Urothelium cell line (cell line): Measurements from ENCODE around the gene KCNG1.
"Not testable (repeated sequence)": the region's sequence is repeated elsewhere in the genome, so short reads cannot be mapped to it uniquely, and the experiment has no call there.

Source experiments
- DNase-seq: peaks from one replicate; pipeline ENCODE4 v3.0.0; 2011; ENCODE audit warnings: low spot score, mixed read lengths
- FAIRE-seq: peaks from 2 replicates; lab custom pipeline; 2011; peaks lifted over from hg19 to GRCh38; lab: Jason Lieb, UNC

KCNG1 gene, protein sequence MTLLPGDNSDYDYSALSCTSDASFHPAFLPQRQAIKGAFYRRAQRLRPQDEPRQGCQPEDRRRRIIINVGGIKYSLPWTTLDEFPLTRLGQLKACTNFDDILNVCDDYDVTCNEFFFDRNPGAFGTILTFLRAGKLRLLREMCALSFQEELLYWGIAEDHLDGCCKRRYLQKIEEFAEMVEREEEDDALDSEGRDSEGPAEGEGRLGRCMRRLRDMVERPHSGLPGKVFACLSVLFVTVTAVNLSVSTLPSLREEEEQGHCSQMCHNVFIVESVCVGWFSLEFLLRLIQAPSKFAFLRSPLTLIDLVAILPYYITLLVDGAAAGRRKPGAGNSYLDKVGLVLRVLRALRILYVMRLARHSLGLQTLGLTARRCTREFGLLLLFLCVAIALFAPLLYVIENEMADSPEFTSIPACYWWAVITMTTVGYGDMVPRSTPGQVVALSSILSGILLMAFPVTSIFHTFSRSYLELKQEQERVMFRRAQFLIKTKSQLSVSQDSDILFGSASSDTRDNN

DNA sequence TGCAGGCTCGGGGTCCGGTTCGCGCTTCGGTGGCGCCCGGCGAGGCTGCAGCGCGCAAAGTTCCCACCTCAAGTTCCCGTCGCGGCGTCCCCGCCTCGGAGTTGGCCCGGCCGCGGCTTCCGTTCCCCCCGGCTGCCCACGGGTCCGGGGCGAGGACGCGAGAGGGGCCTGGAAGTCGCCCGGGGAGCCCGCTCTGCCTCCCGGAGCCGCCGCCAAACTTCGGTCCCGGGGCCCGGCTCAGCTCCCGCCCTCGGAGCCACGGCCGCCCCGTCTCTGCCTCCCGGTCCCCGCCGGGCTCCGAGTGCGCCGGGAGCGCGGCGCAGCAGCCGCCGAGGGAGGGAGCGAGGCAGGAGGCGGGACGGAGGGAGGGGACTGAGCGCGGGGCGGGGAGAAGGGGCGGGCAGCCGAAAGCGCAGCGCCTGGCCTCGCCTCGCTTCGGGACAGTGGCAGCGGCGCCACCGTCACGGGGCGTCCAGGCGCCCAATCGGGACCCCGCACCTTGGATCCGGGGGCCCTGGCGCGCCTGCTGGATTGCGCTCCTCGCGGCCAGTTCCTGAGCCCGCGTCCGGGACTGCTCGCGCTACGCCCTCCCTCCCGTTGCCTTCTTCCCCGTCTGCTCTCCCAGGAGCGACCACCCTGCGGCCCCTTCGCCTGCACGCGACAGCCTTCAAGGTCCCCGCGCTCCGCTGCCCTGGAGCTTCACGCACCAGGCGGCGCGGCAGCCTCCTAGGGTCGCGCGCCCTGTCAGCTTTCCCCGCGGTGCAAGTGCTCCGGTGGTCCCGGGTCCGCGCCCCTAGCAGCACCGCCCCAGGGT is at the start of gene KCNG1:
KCNG1 (minus strand) TSS at position 305 of the 814 bp plus-strand sequence. CDS start 12,769 bp downstream, outside the sequence.
- FAIRE-seq: peak; percentile 99
- DNase-seq: peak; percentile 99

- DNase-seq: no peak
- no peak for FAIRE-seq
These were observed 47.7 kb upstream of the KCNG1 start for GRCh38 chr20:51070621-51071020.

DNA sequence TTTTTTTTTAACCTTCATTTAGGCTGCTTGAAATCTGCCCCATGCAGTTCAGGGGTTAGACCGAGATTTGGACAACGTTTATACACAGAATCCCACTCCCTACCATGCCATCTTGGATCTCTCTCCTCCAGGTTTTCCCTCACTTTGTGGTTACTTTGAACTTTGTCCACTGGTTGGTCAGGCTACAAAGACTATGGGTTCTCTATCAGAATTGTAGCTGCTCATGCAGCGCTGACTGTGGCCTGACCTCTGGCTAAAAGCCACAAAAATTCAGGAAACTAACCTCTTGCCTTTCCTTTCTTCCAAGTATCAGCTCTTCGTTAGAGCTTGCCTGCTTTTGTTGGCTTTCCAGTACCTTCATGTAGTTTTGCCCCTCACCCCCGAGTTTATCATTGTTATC is 44.9 kb upstream of the KCNG1 start:
- DNase-seq (no peak), FAIRE-seq (no peak)

DNA sequence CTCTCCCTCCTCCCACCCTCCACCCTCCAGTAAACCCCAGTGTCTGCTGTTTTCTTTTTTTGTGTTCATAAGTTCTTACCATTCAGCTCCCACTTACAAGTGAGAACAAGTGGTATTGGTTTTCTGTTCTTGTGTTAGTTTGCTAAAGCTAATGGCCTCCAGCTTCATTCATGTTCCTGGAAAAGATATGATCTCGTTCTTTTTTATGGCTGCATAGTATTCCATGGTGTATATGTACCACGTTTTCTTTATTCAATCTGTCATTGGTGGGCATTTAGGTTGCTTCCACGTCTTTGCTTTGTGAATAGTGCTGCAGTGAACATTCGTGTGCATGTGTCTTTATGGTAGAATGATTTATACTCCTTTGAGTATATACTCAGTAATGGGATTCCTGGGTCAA is 42.7 kb upstream of the KCNG1 start:
- no peak for DNase-seq
- no peak for FAIRE-seq

DNA sequence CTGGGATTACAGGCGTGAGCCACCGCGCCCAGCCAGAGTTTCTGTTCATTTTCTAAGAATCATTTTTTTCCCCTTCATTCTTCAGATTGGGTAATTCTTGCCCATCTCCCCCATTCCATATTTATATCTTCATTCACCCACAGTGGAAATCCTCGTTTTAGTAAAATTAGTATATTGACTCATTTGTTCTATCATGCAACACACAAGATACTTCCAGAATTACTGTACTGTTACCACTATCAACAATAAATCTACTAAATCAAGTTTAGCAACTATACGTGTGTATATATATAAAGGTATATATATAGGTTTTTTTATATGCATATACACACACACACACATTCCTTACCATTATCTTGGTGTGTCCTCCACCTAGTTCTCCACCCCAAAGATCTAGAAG is 41.2 kb upstream of the KCNG1 start:
- FAIRE-seq: no peak

DNA sequence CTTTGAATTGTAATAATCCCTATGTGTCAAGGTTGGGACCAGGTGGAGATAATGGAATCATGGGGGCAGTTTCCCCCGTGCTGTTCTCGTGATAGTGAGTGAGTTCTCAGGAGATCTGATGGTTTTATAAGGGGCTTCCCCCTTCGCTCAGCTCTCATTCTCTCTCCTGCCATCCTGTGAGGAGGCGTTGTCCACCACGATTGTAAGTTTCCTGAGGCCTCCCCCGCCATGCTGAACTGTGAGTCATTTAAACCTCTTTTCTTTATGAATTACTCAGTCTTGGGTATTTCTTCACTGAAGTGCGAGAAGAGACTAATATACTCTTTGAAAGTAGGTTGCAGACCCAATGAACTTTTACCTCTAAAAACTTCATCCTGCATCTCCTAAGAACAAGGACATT is 39.2 kb upstream of the KCNG1 start:
- FAIRE-seq (no peak), DNase-seq (no peak)

More for the DNA sequence above, 41.2 kb upstream of the KCNG1 start:
- DNase-seq: no peak

- no peak for FAIRE-seq
- no peak for DNase-seq
These were observed 38.6 kb upstream of the KCNG1 start for GRCh38 chr20:51061418-51062045.

GRCh38 chr20:51060301-51060700 is 37.4 kb upstream of the KCNG1 start:
- no peak for FAIRE-seq
- DNase-seq: no peak

DNA sequence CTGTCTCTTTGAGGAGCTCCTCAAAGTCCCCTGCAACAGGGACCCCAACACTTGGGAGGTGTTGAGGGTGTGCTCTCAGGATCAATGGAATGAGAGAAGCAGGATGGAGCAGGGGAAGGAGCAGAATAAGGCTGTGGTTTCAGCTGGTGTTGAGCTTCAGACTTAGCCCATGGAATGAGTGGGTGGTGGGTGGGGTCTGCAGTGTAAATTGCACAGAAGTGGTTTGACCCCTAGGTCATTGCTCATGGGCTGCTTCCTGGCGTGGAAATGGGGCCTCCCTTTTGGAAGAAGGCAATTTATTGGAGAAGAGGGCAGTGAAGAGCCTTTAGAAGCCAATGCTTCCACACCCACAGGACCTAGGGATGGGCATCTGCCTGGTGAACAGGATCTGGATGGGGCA is 37.0 kb upstream of the KCNG1 start:
- FAIRE-seq (no peak), DNase-seq (no peak)

DNA sequence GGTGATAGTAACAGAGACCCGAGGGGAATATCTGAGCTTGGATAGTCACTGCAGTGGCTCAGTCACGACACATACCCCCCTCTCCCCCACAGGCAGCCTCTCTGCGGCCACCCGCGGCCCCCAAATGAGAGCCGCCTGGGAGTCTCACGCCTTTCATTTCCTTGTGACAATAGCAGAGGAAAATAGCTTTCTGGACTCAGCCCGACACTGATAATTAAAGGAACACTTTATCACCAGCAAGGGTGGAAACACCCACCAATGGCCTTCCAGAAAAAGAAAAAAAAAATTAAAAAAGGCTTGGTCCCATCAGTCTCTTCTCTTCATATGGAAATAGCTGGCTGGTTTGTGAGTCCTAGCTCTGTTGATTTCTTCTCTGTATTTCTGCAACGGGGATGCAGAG is 35.1 kb upstream of the KCNG1 start:
- no peak for FAIRE-seq
- no peak for DNase-seq

DNA sequence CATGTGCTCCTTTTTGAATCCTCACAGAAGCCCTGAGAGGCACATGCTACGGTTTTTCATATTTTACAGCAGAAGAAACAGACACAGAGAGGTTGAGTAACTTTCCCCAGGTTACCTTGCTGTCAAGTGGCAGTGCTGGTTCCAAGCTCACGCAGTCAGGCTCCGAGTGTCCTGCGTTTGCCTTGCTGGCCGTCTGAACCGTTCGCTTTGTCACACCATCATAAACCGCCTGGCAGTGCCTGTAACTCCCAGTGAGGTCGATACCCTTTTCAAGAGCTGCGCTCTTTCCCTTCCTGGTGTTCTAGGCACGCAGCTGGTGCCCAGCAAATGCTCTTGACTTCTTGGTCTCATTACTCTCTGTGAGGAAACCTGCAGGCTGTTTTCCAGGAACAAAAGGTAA is 31.3 kb upstream of the KCNG1 start:
- DNase-seq: no peak
- no peak for FAIRE-seq

DNA sequence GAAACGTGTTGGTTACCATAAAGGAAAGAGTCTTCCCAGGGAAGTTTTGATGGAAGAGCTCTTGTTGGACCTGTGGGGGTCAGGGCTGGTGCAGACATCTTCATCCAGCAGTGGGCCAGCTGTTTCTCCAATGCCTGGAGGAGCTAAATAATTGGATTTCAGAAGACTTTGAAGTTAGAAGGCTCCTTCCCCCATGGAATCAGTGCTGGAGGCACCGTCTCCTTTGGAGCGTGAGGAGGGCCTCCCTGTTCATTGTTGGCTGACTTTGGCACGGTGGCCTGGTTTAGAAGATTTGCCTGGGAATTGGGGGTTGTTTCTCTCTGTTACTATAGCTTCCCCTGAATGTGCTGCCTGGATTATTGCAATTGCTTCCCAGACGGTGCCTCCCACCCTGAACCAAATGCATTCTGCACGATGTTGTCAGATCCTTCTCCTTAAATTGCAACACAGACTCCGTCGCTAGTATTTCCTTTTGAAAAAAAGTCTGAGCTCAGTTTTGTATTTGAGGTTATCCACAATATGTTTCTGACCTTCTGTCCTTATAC is 27.7 kb upstream of the KCNG1 start:
- FAIRE-seq: peak; percentile 35
- no peak for DNase-seq

GRCh38 chr20:51046021-51046985 is 23.4 kb upstream of the KCNG1 start:
- no peak for DNase-seq

DNA sequence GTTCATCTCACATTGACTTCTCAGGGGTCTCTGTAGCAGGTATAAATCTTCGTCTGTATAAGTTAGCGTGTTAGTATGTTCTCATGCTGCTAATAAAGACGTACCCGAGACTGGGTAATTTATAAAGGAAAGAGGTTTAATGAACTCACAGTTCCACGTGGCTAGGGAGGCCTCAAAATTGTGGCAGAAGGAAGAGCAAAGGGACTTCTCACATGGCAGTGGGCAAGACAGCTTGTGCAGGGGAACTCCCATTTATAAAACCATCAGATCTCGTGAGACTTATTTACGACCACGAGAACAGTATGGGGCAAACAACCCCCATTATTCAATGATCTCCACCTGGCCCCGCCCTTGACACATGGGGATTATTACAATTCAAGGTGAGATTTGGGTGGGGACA is 22.6 kb upstream of the KCNG1 start:
- not testable (repeated sequence) for FAIRE-seq, DNase-seq

More at GRCh38 chr20:51046021-51046985, 23.4 kb upstream of the KCNG1 start:
- no peak for FAIRE-seq

DNA sequence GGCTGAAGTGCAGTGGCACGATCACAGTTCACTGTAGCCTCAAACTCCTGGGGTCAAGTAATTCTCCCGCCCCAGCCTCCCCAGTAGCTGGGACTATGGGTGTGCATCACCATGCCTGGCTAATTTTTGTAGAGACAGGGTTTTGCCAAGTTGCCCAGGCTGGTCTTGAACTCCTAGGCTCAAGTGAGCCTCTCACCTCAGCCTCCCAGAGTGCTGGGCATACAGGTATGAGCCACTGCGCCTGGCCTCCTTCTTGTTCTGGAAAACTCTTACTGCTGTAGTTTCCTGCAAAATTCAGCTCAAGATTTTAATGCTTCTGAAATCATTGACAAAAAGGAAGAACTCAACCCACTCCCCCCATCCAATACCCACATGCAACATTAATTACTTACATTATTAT is 21.9 kb upstream of the KCNG1 start:
- DNase-seq (no peak), FAIRE-seq (no peak)

GRCh38 chr20:51043811-51044210 is 20.9 kb upstream of the KCNG1 start:
- no peak for FAIRE-seq

GRCh38 chr20:51042657-51043247 is 19.8 kb upstream of the KCNG1 start:
- DNase-seq: no peak
- FAIRE-seq: no peak

More at GRCh38 chr20:51043811-51044210, 20.9 kb upstream of the KCNG1 start:
- no peak for DNase-seq

GRCh38 chr20:51042064-51042463 is 19.2 kb upstream of the KCNG1 start:
- FAIRE-seq (no peak), DNase-seq (no peak)

GRCh38 chr20:51037532-51038115 is 14.7 kb upstream of the KCNG1 start:
- FAIRE-seq (no peak), DNase-seq (no peak)
